HEK293T (cell line): ENCODE measurements around the gene RHOG.

Source experiments
- CTCF ChIA-PET: fragments of 350-600 bp; formaldehyde crosslinking; extraction: SDS; loops from one replicate; lab custom pipeline; 2021; ENCODE audit warnings: antibody characterized with exemption, inconsistent platforms; lab: Yijun Ruan, JAX
- POLR2A ChIA-PET: fragments of 350-600 bp; formaldehyde crosslinking; extraction: SDS; loops from one replicate; lab custom pipeline; 2020; ENCODE audit warnings: antibody characterized with exemption, inconsistent platforms; lab: Yijun Ruan, JAX
- DNase-seq: peaks from one replicate; pipeline ENCODE4 v3.0.0; 2012; ENCODE audit warnings: mixed read lengths; ENCODE audit errors: extremely low spot score
- ARNT ChIP-seq: fragments of 450-650 bp; IDR thresholded peaks from 2 replicates; pipeline ENCODE4 v1.6.1; 2017; ENCODE audit warnings: mild to moderate bottlenecking
- BHLHE40 ChIP-seq: fragments of 450-650 bp; IDR thresholded peaks from 2 replicates; pipeline ENCODE4 v1.6.1; 2016; ENCODE audit warnings: mild to moderate bottlenecking, moderate library complexity, borderline replicate concordance
- CTBP1 ChIP-seq: fragments of 450-650 bp; IDR thresholded peaks from 2 replicates; pipeline ENCODE4 v1.6.1; 2016; ENCODE audit warnings: borderline replicate concordance
- ELF4 ChIP-seq: fragments of 450-650 bp; IDR thresholded peaks from 2 replicates; pipeline ENCODE4 v1.6.1; 2017; ENCODE audit warnings: antibody characterized with exemption
- FOXA1 ChIP-seq: fragments of 450-650 bp; IDR thresholded peaks from 2 replicates; pipeline ENCODE4 v1.6.1; 2016; ENCODE audit warnings: mild to moderate bottlenecking
- FOXK2 ChIP-seq: fragments of 450-650 bp; IDR thresholded peaks from 2 replicates; pipeline ENCODE4 v1.6.1; 2016; ENCODE audit warnings: mild to moderate bottlenecking
- FOXM1 ChIP-seq: fragments of 450-650 bp; IDR thresholded peaks from 2 replicates; pipeline ENCODE4 v1.6.1; 2017; ENCODE audit warnings: mild to moderate bottlenecking, borderline replicate concordance
- HDGF ChIP-seq: fragments of 450-650 bp; IDR thresholded peaks from 2 replicates; pipeline ENCODE4 v1.6.1; 2017; ENCODE audit warnings: antibody characterized with exemption, borderline replicate concordance
- L3MBTL2 ChIP-seq: fragments of 450-650 bp; conservative IDR thresholded peaks from 2 replicates; pipeline ENCODE4 v1.6.1; 2016; ENCODE audit warnings: mild to moderate bottlenecking
- LEF1 ChIP-seq: fragments of 450-650 bp; IDR thresholded peaks from 2 replicates; pipeline ENCODE4 v1.6.1; 2017; ENCODE audit warnings: mild to moderate bottlenecking, borderline replicate concordance
- NFRKB ChIP-seq: fragments of 450-650 bp; IDR thresholded peaks from 2 replicates; pipeline ENCODE4 v1.6.1; 2016; ENCODE audit warnings: mild to moderate bottlenecking, moderate library complexity
- SP1 ChIP-seq: fragments of 450-650 bp; IDR thresholded peaks from 2 replicates; pipeline ENCODE4 v1.6.1; 2017
- SUZ12 ChIP-seq: fragments of 450-650 bp; IDR thresholded peaks from 2 replicates; pipeline ENCODE4 v1.6.1; 2016; ENCODE audit warnings: mild to moderate bottlenecking
- TARDBP ChIP-seq: fragments of 450-650 bp; IDR thresholded peaks from 2 replicates; pipeline ENCODE4 v1.6.1; 2016
- ZNF384 ChIP-seq: fragments of 450-650 bp; IDR thresholded peaks from 2 replicates; pipeline ENCODE4 v1.6.1; 2016
- TF ChIP-seq, protein P1 (sequence below): fragments of 450-650 bp; IDR thresholded peaks from 2 replicates; pipeline ENCODE4 v1.6.1; 2016

Gene RHOG

GRCh38 chr11:3841426-3842350 lies 929 bp upstream of the RHOG start:
- TF ChIP-seq ARNT (no peak), SUZ12 (no peak), L3MBTL2 (peak; percentile 95), FOXA1 (no peak)
- POLR2A ChIA-PET = interaction anchor here (0.6 to 2.3 kb wide), 15 partner anchors 10 to 254 kb away, joined by 3 to 25 read pairs (median 3); partner anchors contain the start of genes PGAP2 and STIM1
- CTCF ChIA-PET = interaction anchor here (0.9 to 4.7 kb wide), 11 partner anchors 8 to 231 kb away, joined by 3 to 31 read pairs (median 4); partner anchors contain the start of gene STIM1
- peak; percentile 78 for DNase-seq

GRCh38 chr11:3840004-3840869 lies 522 bp downstream of the RHOG start:
- TF ChIP-seq FOXM1 = no peak
- TF ChIP-seq FOXK2 = no peak
- no peak for TF ChIP-seq L3MBTL2
- TF ChIP-seq, protein P1, sequence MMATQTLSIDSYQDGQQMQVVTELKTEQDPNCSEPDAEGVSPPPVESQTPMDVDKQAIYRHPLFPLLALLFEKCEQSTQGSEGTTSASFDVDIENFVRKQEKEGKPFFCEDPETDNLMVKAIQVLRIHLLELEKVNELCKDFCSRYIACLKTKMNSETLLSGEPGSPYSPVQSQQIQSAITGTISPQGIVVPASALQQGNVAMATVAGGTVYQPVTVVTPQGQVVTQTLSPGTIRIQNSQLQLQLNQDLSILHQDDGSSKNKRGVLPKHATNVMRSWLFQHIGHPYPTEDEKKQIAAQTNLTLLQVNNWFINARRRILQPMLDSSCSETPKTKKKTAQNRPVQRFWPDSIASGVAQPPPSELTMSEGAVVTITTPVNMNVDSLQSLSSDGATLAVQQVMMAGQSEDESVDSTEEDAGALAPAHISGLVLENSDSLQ = no peak
- no peak for TF ChIP-seq BHLHE40
- no peak for TF ChIP-seq LEF1
- TF ChIP-seq TARDBP = no peak
- no peak for TF ChIP-seq SP1
- no peak for TF ChIP-seq ELF4
- no peak for TF ChIP-seq ZNF384
- TF ChIP-seq NFRKB = no peak
- no peak for TF ChIP-seq HDGF
- TF ChIP-seq SUZ12 = no peak
- TF ChIP-seq CTBP1 = no peak
- TF ChIP-seq ARNT = no peak
- TF ChIP-seq FOXA1 = no peak
- DNase-seq = no peak
- ChIA-PET POLR2A (interaction anchor here (1.0 to 2.3 kb wide), 9 partner anchors 9 to 232 kb away, joined by 3 to 25 read pairs (median 4); partner anchors contain the start of genes PGAP2 and STIM1), CTCF (interaction anchor here (0.9 to 4.7 kb wide), 5 partner anchors 15 to 233 kb away, joined by 3 to 31 read pairs (median 4); partner anchors contain the start of gene STIM1)

GRCh38 chr11:3838504-3838903 lies 2.3 kb downstream of the RHOG start:
- DNase-seq = no peak
- TF ChIP-seq FOXA1 = no peak
- no peak for TF ChIP-seq HDGF
- TF ChIP-seq LEF1 = no peak
- TF ChIP-seq, protein P1 = no peak
- TF ChIP-seq CTBP1 = no peak
- no peak for TF ChIP-seq FOXM1
- no peak for TF ChIP-seq FOXK2
- TF ChIP-seq TARDBP = no peak
- no peak for TF ChIP-seq L3MBTL2
- TF ChIP-seq SP1 = no peak
- TF ChIP-seq ELF4 = no peak
- no peak for TF ChIP-seq NFRKB
- TF ChIP-seq ARNT = no peak
- TF ChIP-seq SUZ12 = no peak
- no peak for TF ChIP-seq ZNF384
- ChIA-PET CTCF (interaction anchor here (0.9 to 1.1 kb wide), 3 partner anchors 11 to 29 kb away, joined by 3 to 5 read pairs (median 5); no protein-coding TSS in a partner anchor), POLR2A (interaction anchor here (0.7 to 1.8 kb wide), 2 partner anchors 17 to 30 kb away, joined by 3 to 5 read pairs; partner anchors contain the start of gene STIM1)

- ChIA-PET CTCF (interaction anchor here (0.9 to 1.1 kb wide), 3 partner anchors 12 to 29 kb away, joined by 3 to 5 read pairs (median 5); no protein-coding TSS in a partner anchor), POLR2A (interaction anchor here (1.8 kb wide), 1 partner anchor 18 kb away, joined by 5 read pairs; the partner anchor contains the start of gene STIM1)
- TF ChIP-seq FOXM1 (no peak), NFRKB (no peak), TARDBP (no peak), ZNF384 (no peak), FOXK2 (no peak), LEF1 (no peak), HDGF (no peak), CTBP1 (no peak), SP1 (no peak), BHLHE40 (no peak), SUZ12 (no peak), FOXA1 (no peak), L3MBTL2 (no peak)
- TF ChIP-seq, protein P1 = no peak
- no peak for DNase-seq
Measured at GRCh38 chr11:3837793-3838192, 3.0 kb downstream of the RHOG start.

DNA sequence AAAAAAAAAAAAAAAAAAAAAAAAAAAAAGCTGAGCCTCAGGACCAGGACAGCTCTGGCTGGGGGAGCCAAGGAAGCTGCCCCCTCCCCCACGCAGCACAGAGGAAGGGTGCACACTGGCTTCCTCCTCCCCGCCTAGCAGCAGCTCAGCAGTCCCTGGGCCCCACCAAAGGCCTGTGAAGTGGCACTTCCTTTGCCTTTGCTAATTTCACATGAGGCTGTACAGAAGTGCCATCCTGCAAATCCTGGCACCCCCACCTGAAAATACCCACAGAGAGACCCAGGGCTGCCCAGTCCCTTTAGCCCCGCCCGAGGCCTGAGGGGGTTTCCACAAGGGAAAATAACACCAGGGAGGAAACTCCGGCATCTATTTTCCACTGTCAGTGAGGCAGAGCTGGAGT lies 3.9 kb downstream of the RHOG start:
- TF ChIP-seq LEF1 = no peak
- TF ChIP-seq TARDBP = no peak
- no peak for TF ChIP-seq L3MBTL2
- TF ChIP-seq SUZ12 = no peak
- TF ChIP-seq BHLHE40 = no peak
- TF ChIP-seq HDGF = no peak
- no peak for TF ChIP-seq SP1
- no peak for TF ChIP-seq ARNT
- TF ChIP-seq, protein P1 = no peak
- no peak for TF ChIP-seq FOXK2
- CTCF ChIA-PET = interaction anchor here (0.8 kb wide), 1 partner anchor 12 kb away, joined by 4 read pairs; no protein-coding TSS in a partner anchor
- POLR2A ChIA-PET = interaction anchor here (0.8 kb wide), 1 partner anchor 17 kb away, joined by 4 read pairs; no protein-coding TSS in a partner anchor
- DNase-seq = no peak
